Heart right ventricle (tissue), 16 donors: ENCODE data around the gene CRY1. TPM values are rescaled to one million over a fixed set of nuclear protein-coding genes. Genes with fewer than 3 reads are reported as not detected.

Source experiments
- ATAC-seq, 8 donors: fragments of 200-7000 bp; cut with Tn5 transposase; one replicate each; pipeline ENCODE4 v1.9.1; 2020; ENCODE audit warnings: mild to moderate bottlenecking in 8 of 8, moderate library complexity in 8 of 8, moderate number of reproducible peaks in 1 of 8
- DNase-seq, 2 donors: peaks; one replicate each; pipeline ENCODE4 v3.0.0-alpha.2; 2020
- H3K27ac ChIP-seq, 10 donors: fragments of 200-600 bp; sonication (generic) in 2 of 10; one replicate each; pipeline versions ENCODE4 v1.5.0 to v1.8.0; 2020 to 2022; ENCODE audit warnings: mild to moderate bottlenecking in 3 of 10
- H3K27me3 ChIP-seq, 7 donors: fragments of 200-600 bp; one replicate each; pipeline ENCODE4 v1.8.0; 2021 to 2022; ENCODE audit warnings: mild to moderate bottlenecking in 2 of 7
- H3K36me3 ChIP-seq, 9 donors: fragments of 200-600 bp; sonication (generic) in 1 of 9; one replicate each; pipeline versions ENCODE4 v1.5.0 to v1.8.0; 2020 to 2022; ENCODE audit warnings: mild to moderate bottlenecking in 2 of 9
- H3K4me1 ChIP-seq, 9 donors: fragments of 200-600 bp; sonication (generic) in 1 of 9; one replicate each; pipeline versions ENCODE4 v1.5.0 to v1.8.0; 2020 to 2022; ENCODE audit warnings: mild to moderate bottlenecking in 4 of 9
- H3K4me3 ChIP-seq, 10 donors: fragments of 200-600 bp; sonication (generic) in 2 of 10; one replicate each; pipeline versions ENCODE4 v1.5.0 to v1.8.0; 2020 to 2022; ENCODE audit warnings: mild to moderate bottlenecking in 7 of 10, moderate library complexity in 2 of 10
- H3K9me3 ChIP-seq, 11 donors: fragments of 200-600 bp in 10 of 11; sonication (generic) in 2 of 11; one replicate each; pipeline versions ENCODE4 v1.5.0 to v1.8.0; 2013 to 2022; ENCODE audit warnings: mild to moderate bottlenecking in 2 of 11, control low read depth in 1 of 11, moderate library complexity in 1 of 11
- WGBS, 2 donors: extraction: QIAGEN DNeasy Blood & Tissue Kit; methylation state at CpG; one replicate each; pipeline ENCODE4 v1.1.7; 2013; ENCODE audit warnings: inconsistent platforms in 1 of 2; 5-methylcytosine and 5-hydroxymethylcytosine counted together
- intact Hi-C, 10 donors: fragments of 100-400 bp; cut with DNase I; formaldehyde crosslinking; loops; one replicate each; pipeline versions ENCODE4 v1.11.1 to v1.14.2; 2022
- polyA plus RNA-seq, 2 donors: library from polyadenylated mRNA; stranded (reverse); fragments of 200-250 nt; gene quantifications; one replicate each; pipeline ENCODE4 v1.2.3, GENCODE V29; 2013
- total RNA-seq, 10 donors: library from RNA; stranded (reverse); fragmentation: NEBNext Ultra II Directional in 3 of 10; extraction: Animal tissue kit (Norgen Biotek cat#: 25700) in 3 of 10; gene quantifications; one replicate each; pipeline versions ENCODE4 v1.2.1 to v1.2.4, GENCODE V29; 2021 to 2023
- TF ChIP-seq, protein P1 (sequence below), 9 donors: fragments of 200-600 bp; sonication (generic) in 2 of 9; IDR thresholded peaks; one replicate each; pipeline versions ENCODE4 v1.5.0 to v1.8.0; 2021 to 2022; ENCODE audit warnings: antibody characterized with exemption in 9 of 9, mild to moderate bottlenecking in 5 of 9, moderate library complexity in 1 of 9
- donor health status: Arrhythmogenic right ventricular cardiomyopathy.
- donor health status: ischemic (EF 13 %, LVEDD 7.1; RV severe dilation, severe dysfunction).
- donor health status: healthy with polysubstance abuse.
- donor health status: DM: no; HTN: yes; CAD: no.
- donor health status: DM: no; HTN: no; CAD: no.
- donor health status: ischemic (EF 25% LVEDD 6.9; RV normal size, moderate dysfunction).
- donor health status: ischemic (EF 25% LVEDD 5.7; RV mildly dilated, moderate dysfunction).
- donor health status: healthy.
- donor health status: DM: yes; HTN: yes; CAD: no.
- donor health status: Ischemic cardiomyopathy.
- donor health status: ischemic (EF 35%, LVEDD 5.7; RV mildly dilated, moderate dysfunction).
- donor health status: nonischemic (EF 11% LVEDD 7.7; RV severe dilation, severe dysfunction).
- donor health status: DM: yes; HTN: yes; CAD: no.
- donor health status: PGD.
- donor health status: ischemic (EF 29% LVEDD 5.4; RV normal size, mild dysfunction).
- donor health status: nonischemic (EF 23%, LVEDD 6.1; RV moderate dilation, normal function).

The CRY1 gene
- total and polyA plus RNA-seq, 12 donors: 5.1 to 18.7 (median 10.6) TPM

- intact Hi-C loops: loop anchor here in 6 of 10 donors (5.0 to 10.0 kb wide), 2 partner anchors 135 to 137 kb away; partner anchors contain the start of gene CRY1 (in 6 of the 6)
- Histone ChIP-seq H3K27ac (peak overlapping the region in 3 of 10 donors; percentile 14 to 99 (median 98)), H3K4me3 (peak overlapping the region; percentile 78 to 98 (median 94)), H3K9me3 (no peaks in the 10 kb centered on the region), H3K4me1 (peaks cover 4 to 69% (median 43%) of the 10 kb centered on the region in 9 donors), H3K36me3 (peaks cover 0 to 25% (median 0%) of the 10 kb centered on the region in 9 donors), H3K27me3 (peaks cover 0 to 4% (median 0%) of the 10 kb centered on the region in 7 donors)
- ATAC-seq: no peak
- TF ChIP-seq, protein P1, sequence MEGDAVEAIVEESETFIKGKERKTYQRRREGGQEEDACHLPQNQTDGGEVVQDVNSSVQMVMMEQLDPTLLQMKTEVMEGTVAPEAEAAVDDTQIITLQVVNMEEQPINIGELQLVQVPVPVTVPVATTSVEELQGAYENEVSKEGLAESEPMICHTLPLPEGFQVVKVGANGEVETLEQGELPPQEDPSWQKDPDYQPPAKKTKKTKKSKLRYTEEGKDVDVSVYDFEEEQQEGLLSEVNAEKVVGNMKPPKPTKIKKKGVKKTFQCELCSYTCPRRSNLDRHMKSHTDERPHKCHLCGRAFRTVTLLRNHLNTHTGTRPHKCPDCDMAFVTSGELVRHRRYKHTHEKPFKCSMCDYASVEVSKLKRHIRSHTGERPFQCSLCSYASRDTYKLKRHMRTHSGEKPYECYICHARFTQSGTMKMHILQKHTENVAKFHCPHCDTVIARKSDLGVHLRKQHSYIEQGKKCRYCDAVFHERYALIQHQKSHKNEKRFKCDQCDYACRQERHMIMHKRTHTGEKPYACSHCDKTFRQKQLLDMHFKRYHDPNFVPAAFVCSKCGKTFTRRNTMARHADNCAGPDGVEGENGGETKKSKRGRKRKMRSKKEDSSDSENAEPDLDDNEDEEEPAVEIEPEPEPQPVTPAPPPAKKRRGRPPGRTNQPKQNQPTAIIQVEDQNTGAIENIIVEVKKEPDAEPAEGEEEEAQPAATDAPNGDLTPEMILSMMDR (IDR thresholded peaks at IDR 0.05): no peak
- WGBS, 2 donors: 0 to 12% methylated on average over 1 of the region's 1 CpG
- no peak for DNase-seq
Observed at GRCh38 chr12:106957583-106957982, 135.8 kb downstream of the CRY1 start.

GRCh38 chr12:106956048-106956578, 137.2 kb downstream of the CRY1 start:
- Histone ChIP-seq H3K27ac (peak overlapping the region; percentile 96 to 100 (median 98)), H3K4me1 (peaks cover 4 to 55% (median 32%) of the 10 kb centered on the region in 9 donors), H3K9me3 (no peaks in the 10 kb centered on the region), H3K36me3 (peaks cover 0 to 18% (median 0%) of the 10 kb centered on the region in 9 donors), H3K4me3 (peak overlapping the region; percentile 78 to 98 (median 94)), H3K27me3 (peaks cover 0 to 19% (median 0%) of the 10 kb centered on the region in 7 donors)
- 1% methylated on average over 29 to 34 of the region's 34 CpGs for WGBS, 2 donors
- DNase-seq (peak; percentile 68 to 71), ATAC-seq (peak; percentile 37 to 81 (median 59))
- TF ChIP-seq, protein P1 (IDR thresholded peaks at IDR 0.05): peak in 5 of 9 donors; percentile 8 to 53 (median 42)
- intact Hi-C loops: loop anchor here in 6 of 10 donors (5.0 to 10.0 kb wide), 2 partner anchors 136 to 139 kb away; partner anchors contain the start of gene CRY1 (in 6 of the 6)

- peak; percentile 91 to 97 (median 95) for ATAC-seq
- no peaks in the 10 kb centered on the region for H3K9me3 ChIP-seq
- TF ChIP-seq, protein P1 (IDR thresholded peaks at IDR 0.05): peak in 1 of 9 donors; percentile 6
- peak; percentile 95 to 98 for DNase-seq
- H3K4me3 ChIP-seq: peak within 1 kb of the TSS; percentile 78 to 98 (median 94)
- peaks cover 4 to 49% (median 32%) of the 10 kb centered on the region in 9 donors for H3K4me1 ChIP-seq
- H3K36me3 ChIP-seq: peaks cover 0 to 14% (median 0%) of the 10 kb centered on the region in 9 donors
- WGBS, 2 donors: 0 to 1% methylated on average over 58 to 88 of the region's 88 CpGs
- intact Hi-C loops: loop anchor here in 7 of 10 donors (1.0 to 10.0 kb wide), 3 partner anchors 32 to 139 kb away; partner anchors contain the start of genes CRY1 (in 6 of the 7) and MTERF2 (in 2 of the 7)
- H3K27me3 ChIP-seq: peaks cover 0 to 19% (median 0%) of the 10 kb centered on the region in 7 donors
- H3K27ac ChIP-seq: peak within 1 kb of the TSS; percentile 96 to 100 (median 98)
Observed at GRCh38 chr12:106955377-106956047, 137.8 kb downstream of the CRY1 start, which contains the start of gene TMEM263. TMEM263 (plus strand) TSS chr12:106955907; CDS start chr12:106967117, 11,210 bp downstream.
